PFSK-1 (cell line): ENCODE measurements around the gene SEC61A1.

Experiments used
- FOXP2 ChIP-seq: optimal IDR thresholded peaks from 2 replicates; pipeline ENCODE3; 2011; ENCODE audit warnings: borderline replicate concordance, control low read depth, inconsistent platforms; ENCODE audit not compliant: insufficient read depth; ENCODE audit errors: extremely low read length, extremely low read depth
- POLR2AphosphoS5 ChIP-seq: IDR thresholded peaks from 2 replicates; pipeline ENCODE4 v1.6.1; 2012; ENCODE audit warnings: low read depth, mild to moderate bottlenecking, control low read depth, low read length, moderate library complexity
- REST ChIP-seq, 2 experiments: IDR thresholded peaks; 2 replicates each; pipeline versions ENCODE4 v1.6.1 to v1.8.0; 2011 to 2012; ENCODE audit warnings: low read depth in 2 of 2, low read length in 2 of 2, control low read depth in 1 of 2, inconsistent platforms in 1 of 2, mild to moderate bottlenecking in 1 of 2, moderate library complexity in 1 of 2; ENCODE audit not compliant: insufficient read depth in 1 of 2
- SIN3A ChIP-seq: IDR thresholded peaks from 2 replicates; pipeline ENCODE4 v1.6.1; 2012; ENCODE audit warnings: mild to moderate bottlenecking, low read length, moderate library complexity, borderline replicate concordance; ENCODE audit not compliant: insufficient read depth
- TAF1 ChIP-seq: IDR thresholded peaks from 2 replicates; pipeline ENCODE4 v1.6.1; 2012; ENCODE audit warnings: low read length, control low read depth, borderline replicate concordance; ENCODE audit not compliant: insufficient read depth

The SEC61A1 gene

GRCh38 chr3:128041344-128041743 is 10.9 kb upstream of the SEC61A1 start:
- TF ChIP-seq TAF1 (no peak), POLR2AphosphoS5 (no peak), REST (IDR thresholded peaks at IDR 0.05; ENCODE audit: insufficient read depth in 1 of 2, low read depth in 2 of 2, low read length in 2 of 2) (no peak), SIN3A (no peak), FOXP2 (no peak)

- TF ChIP-seq SIN3A (no peak), FOXP2 (no peak), REST (IDR thresholded peaks at IDR 0.05; ENCODE audit: insufficient read depth in 1 of 2, low read depth in 2 of 2, low read length in 2 of 2) (no peak), POLR2AphosphoS5 (no peak), TAF1 (no peak)
Observed at GRCh38 chr3:128050597-128050996, 1.6 kb upstream of the SEC61A1 start.

- TF ChIP-seq TAF1 (no peak), POLR2AphosphoS5 (no peak), SIN3A (no peak), REST (IDR thresholded peaks at IDR 0.05; ENCODE audit: insufficient read depth in 1 of 2, low read depth in 2 of 2, low read length in 2 of 2) (no peak), FOXP2 (no peak)
Observed at GRCh38 chr3:128051459-128051836, 789 bp upstream of the SEC61A1 start.

GRCh38 chr3:128052595-128053351 is 536 bp downstream of the SEC61A1 start:
- no peak for TF ChIP-seq REST (IDR thresholded peaks at IDR 0.05; ENCODE audit: insufficient read depth in 1 of 2, low read depth in 2 of 2, low read length in 2 of 2)
- no peak for TF ChIP-seq FOXP2
- no peak for TF ChIP-seq TAF1
- TF ChIP-seq SIN3A = no peak
- TF ChIP-seq POLR2AphosphoS5 = no peak

GRCh38 chr3:128053614-128054013 is 1.4 kb downstream of the SEC61A1 start:
- TF ChIP-seq FOXP2 = no peak
